ENCODE data around the gene PRUNE2.
"Not testable (repeated sequence)": the region's sequence is repeated elsewhere in the genome, so short reads cannot be mapped to it uniquely, and the experiment has no call there.

Gene PRUNE2

GRCh38 chr9:76866689-76867088, 39.2 kb downstream of the PRUNE2 start:
- Histone ChIP-seq H3K4me1 (ENCODE audit: control insufficient read depth in 1 of 2, insufficient read depth in 2 of 2, low read length in 2 of 2) (no peaks in the 10 kb centered on the region), H3K27ac (ENCODE audit: low read length) (peak overlapping the region; percentile 78), H3K4me3 (ENCODE audit: low read depth in 1 of 2, low read length in 2 of 2) (no peak overlapping the region), H3K36me3 (ENCODE audit: control insufficient read depth in 1 of 2, insufficient read depth in 2 of 2, low read length in 2 of 2) (no peaks in the 10 kb centered on the region), H3K9me3 (ENCODE audit: control insufficient read depth in 1 of 2, low read length in 2 of 2) (no peaks in the 10 kb centered on the region), H3K27me3 (ENCODE audit: low read depth, low read length) (no peaks in the 10 kb centered on the region)

DNA sequence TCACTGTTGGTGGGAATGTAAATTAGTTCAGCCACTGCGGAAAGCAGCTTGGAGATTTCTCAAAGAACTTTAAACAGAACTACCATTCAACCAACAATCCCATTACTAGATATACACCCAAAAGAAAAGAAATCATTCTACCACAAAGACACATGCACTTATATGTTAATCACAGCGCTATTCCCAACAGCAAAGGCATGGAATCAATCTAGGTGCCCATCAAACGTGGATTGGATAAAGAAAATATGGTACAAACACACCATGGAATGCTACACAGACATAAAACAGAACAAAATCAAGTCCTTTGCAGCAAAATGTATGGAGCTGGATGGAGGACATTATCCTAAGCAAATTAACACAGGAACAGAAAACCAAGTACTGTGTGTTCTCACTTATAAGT, 42.1 kb downstream of the PRUNE2 start:
- Histone ChIP-seq H3K27ac (ENCODE audit: low read length) (no peak overlapping the region), H3K27me3 (ENCODE audit: low read depth, low read length) (no peaks in the 10 kb centered on the region), H3K36me3 (ENCODE audit: control insufficient read depth in 1 of 2, insufficient read depth in 2 of 2, low read length in 2 of 2) (no peaks in the 10 kb centered on the region), H3K9me3 (ENCODE audit: control insufficient read depth in 1 of 2, low read length in 2 of 2) (no peaks in the 10 kb centered on the region), H3K4me3 (ENCODE audit: low read depth in 1 of 2, low read length in 2 of 2) (no peak overlapping the region), H3K4me1 (ENCODE audit: control insufficient read depth in 1 of 2, insufficient read depth in 2 of 2, low read length in 2 of 2) (no peaks in the 10 kb centered on the region)

GRCh38 chr9:76859860-76860259, 46.1 kb downstream of the PRUNE2 start:
- Histone ChIP-seq H3K27me3 (ENCODE audit: low read depth, low read length) (no peaks in the 10 kb centered on the region), H3K27ac (ENCODE audit: low read length) (no peak overlapping the region), H3K36me3 (ENCODE audit: control insufficient read depth in 1 of 2, insufficient read depth in 2 of 2, low read length in 2 of 2) (no peaks in the 10 kb centered on the region), H3K9me3 (ENCODE audit: control insufficient read depth in 1 of 2, low read length in 2 of 2) (no peaks in the 10 kb centered on the region), H3K4me3 (ENCODE audit: low read depth in 1 of 2, low read length in 2 of 2) (no peak overlapping the region), H3K4me1 (ENCODE audit: control insufficient read depth in 1 of 2, insufficient read depth in 2 of 2, low read length in 2 of 2) (no peaks in the 10 kb centered on the region)

GRCh38 chr9:76858248-76858647, 47.7 kb downstream of the PRUNE2 start:
- H3K36me3 ChIP-seq (ENCODE audit: control insufficient read depth in 1 of 2, insufficient read depth in 2 of 2, low read length in 2 of 2); H3K4me1 ChIP-seq (ENCODE audit: control insufficient read depth in 1 of 2, insufficient read depth in 2 of 2, low read length in 2 of 2); H3K27ac ChIP-seq (ENCODE audit: low read length); H3K27me3 ChIP-seq (ENCODE audit: low read depth, low read length); H3K9me3 ChIP-seq (ENCODE audit: control insufficient read depth in 1 of 2, low read length in 2 of 2); H3K4me3 ChIP-seq (ENCODE audit: low read depth in 1 of 2, low read length in 2 of 2): not testable (repeated sequence)

- Histone ChIP-seq H3K4me1 (ENCODE audit: control insufficient read depth in 1 of 2, insufficient read depth in 2 of 2, low read length in 2 of 2) (no peaks in the 10 kb centered on the region), H3K4me3 (ENCODE audit: low read depth in 1 of 2, low read length in 2 of 2) (no peak overlapping the region), H3K27ac (ENCODE audit: low read length) (no peak overlapping the region), H3K36me3 (ENCODE audit: control insufficient read depth in 1 of 2, insufficient read depth in 2 of 2, low read length in 2 of 2) (no peaks in the 10 kb centered on the region), H3K9me3 (ENCODE audit: control insufficient read depth in 1 of 2, low read length in 2 of 2) (no peaks in the 10 kb centered on the region), H3K27me3 (ENCODE audit: low read depth, low read length) (no peaks in the 10 kb centered on the region)
Measured at GRCh38 chr9:76856016-76856415, 49.9 kb downstream of the PRUNE2 start.

DNA sequence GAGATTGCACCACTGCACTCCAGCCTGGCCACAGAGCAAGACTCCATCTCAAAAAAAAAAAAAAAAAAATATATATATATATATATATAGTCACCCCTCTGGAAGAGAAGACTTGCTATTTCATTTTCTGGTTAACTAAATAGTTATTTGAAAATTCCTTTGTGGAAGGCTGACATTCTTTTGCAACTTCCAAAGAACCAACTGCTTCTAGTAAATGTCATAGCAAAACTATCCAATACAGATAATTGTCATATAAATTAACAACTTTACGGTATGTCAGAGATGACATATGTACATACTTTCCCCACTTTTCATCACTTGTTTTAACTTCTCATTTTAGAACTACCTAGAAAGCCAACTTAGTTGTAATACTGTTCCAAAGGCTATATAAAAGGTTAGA, 50.9 kb downstream of the PRUNE2 start:
- H3K4me1 ChIP-seq (ENCODE audit: control insufficient read depth in 1 of 2, insufficient read depth in 2 of 2, low read length in 2 of 2), result no peaks in the 10 kb centered on the region
- H3K27me3 ChIP-seq (ENCODE audit: low read depth, low read length), result no peaks in the 10 kb centered on the region
- H3K27ac ChIP-seq (ENCODE audit: low read length), result no peak overlapping the region
- H3K36me3 ChIP-seq (ENCODE audit: control insufficient read depth in 1 of 2, insufficient read depth in 2 of 2, low read length in 2 of 2), result peaks cover 0 to under 1% of the 10 kb centered on the region in 2 donors
- H3K4me3 ChIP-seq (ENCODE audit: low read depth in 1 of 2, low read length in 2 of 2), result no peak overlapping the region
- no peaks in the 10 kb centered on the region for H3K9me3 ChIP-seq (ENCODE audit: control insufficient read depth in 1 of 2, low read length in 2 of 2)

GRCh38 chr9:76852026-76852425, 53.9 kb downstream of the PRUNE2 start:
- no peaks in the 10 kb centered on the region for H3K4me1 ChIP-seq (ENCODE audit: control insufficient read depth in 1 of 2, insufficient read depth in 2 of 2, low read length in 2 of 2)
- H3K27ac ChIP-seq (ENCODE audit: low read length), result no peak overlapping the region
- H3K27me3 ChIP-seq (ENCODE audit: low read depth, low read length), result no peaks in the 10 kb centered on the region
- no peak overlapping the region for H3K4me3 ChIP-seq (ENCODE audit: low read depth in 1 of 2, low read length in 2 of 2)
- H3K9me3 ChIP-seq (ENCODE audit: control insufficient read depth in 1 of 2, low read length in 2 of 2), result no peaks in the 10 kb centered on the region
- peaks cover 0 to 12% of the 10 kb centered on the region in 2 donors for H3K36me3 ChIP-seq (ENCODE audit: control insufficient read depth in 1 of 2, insufficient read depth in 2 of 2, low read length in 2 of 2)

DNA sequence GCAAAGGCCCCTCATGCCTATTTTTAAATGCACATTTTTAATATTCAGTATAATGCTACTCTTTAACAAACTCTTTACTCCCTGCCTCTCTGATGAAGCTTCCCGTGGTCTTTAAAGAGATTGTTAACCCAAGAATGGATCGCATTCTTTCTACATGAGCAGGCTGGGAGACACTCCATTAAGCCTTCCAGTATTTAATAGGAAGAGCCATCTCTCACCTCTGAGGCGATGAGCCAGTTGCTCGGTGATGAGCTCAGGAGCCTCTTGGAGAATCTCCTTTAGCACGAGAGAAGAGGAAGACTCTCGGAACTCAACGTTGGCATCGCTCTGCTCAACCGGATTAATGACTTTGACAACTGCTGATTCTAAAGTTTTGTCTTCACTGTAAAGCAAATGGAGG, 59.6 kb downstream of the PRUNE2 start:
- H3K36me3 ChIP-seq (ENCODE audit: control insufficient read depth in 1 of 2, insufficient read depth in 2 of 2, low read length in 2 of 2), result peaks cover 0 to 12% of the 10 kb centered on the region in 2 donors
- no peaks in the 10 kb centered on the region for H3K27me3 ChIP-seq (ENCODE audit: low read depth, low read length)
- no peaks in the 10 kb centered on the region for H3K4me1 ChIP-seq (ENCODE audit: control insufficient read depth in 1 of 2, insufficient read depth in 2 of 2, low read length in 2 of 2)
- H3K9me3 ChIP-seq (ENCODE audit: control insufficient read depth in 1 of 2, low read length in 2 of 2), result no peaks in the 10 kb centered on the region
- peak overlapping the region; percentile 55 for H3K27ac ChIP-seq (ENCODE audit: low read length)
- H3K4me3 ChIP-seq (ENCODE audit: low read depth in 1 of 2, low read length in 2 of 2), result no peak overlapping the region

- Histone ChIP-seq H3K36me3 (ENCODE audit: control insufficient read depth in 1 of 2, insufficient read depth in 2 of 2, low read length in 2 of 2) (peaks cover 0 to 12% of the 10 kb centered on the region in 2 donors), H3K4me1 (ENCODE audit: control insufficient read depth in 1 of 2, insufficient read depth in 2 of 2, low read length in 2 of 2) (no peaks in the 10 kb centered on the region), H3K27ac (ENCODE audit: low read length) (peak overlapping the region; percentile 55), H3K27me3 (ENCODE audit: low read depth, low read length) (no peaks in the 10 kb centered on the region), H3K4me3 (ENCODE audit: low read depth in 1 of 2, low read length in 2 of 2) (no peak overlapping the region), H3K9me3 (ENCODE audit: control insufficient read depth in 1 of 2, low read length in 2 of 2) (no peaks in the 10 kb centered on the region)
Measured at GRCh38 chr9:76845254-76845653, 60.7 kb downstream of the PRUNE2 start.

DNA sequence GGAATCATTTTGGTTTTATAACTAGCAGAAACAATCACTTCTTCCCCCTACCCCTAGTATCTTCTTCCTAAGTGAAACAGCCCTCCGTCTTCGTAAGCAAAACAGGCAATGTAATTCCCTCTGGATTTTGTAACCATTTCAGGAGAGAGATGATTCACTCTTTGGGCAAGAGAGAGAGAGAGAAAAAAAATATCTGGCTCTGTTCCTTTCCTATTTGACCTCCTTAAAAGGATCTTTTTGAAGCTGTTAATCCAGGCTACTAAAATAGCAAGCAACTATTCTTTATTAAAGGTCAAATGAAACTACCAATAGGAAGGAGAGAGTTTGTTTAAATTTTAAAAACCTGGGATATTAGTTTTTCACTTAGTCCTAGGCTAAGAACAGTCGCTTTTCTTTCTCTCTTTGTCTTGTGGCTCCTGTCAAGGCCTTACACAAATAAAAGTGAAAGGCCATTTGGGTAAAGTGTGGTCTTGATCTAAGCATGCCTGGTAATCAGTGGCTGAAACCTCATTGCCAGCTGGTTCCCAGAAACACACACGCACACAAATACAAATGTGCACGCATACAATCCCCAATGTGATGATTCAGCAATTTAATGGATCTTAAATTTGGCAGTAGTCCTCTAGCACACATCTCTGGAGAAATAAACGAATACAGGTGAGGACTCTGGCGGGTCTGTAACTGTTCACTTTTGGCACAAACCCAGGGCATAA, 70.2 kb downstream of the PRUNE2 start:
- Histone ChIP-seq H3K4me1 (ENCODE audit: control insufficient read depth in 1 of 2, insufficient read depth in 2 of 2, low read length in 2 of 2) (no peaks in the 10 kb centered on the region), H3K27ac (ENCODE audit: low read length) (peak overlapping the region; percentile 94), H3K27me3 (ENCODE audit: low read depth, low read length) (no peaks in the 10 kb centered on the region), H3K36me3 (ENCODE audit: control insufficient read depth in 1 of 2, insufficient read depth in 2 of 2, low read length in 2 of 2) (peaks cover 0 to 5% of the 10 kb centered on the region in 2 donors), H3K9me3 (ENCODE audit: control insufficient read depth in 1 of 2, low read length in 2 of 2) (no peaks in the 10 kb centered on the region), H3K4me3 (ENCODE audit: low read depth in 1 of 2, low read length in 2 of 2) (peak overlapping the region in 1 of 2 donors; percentile 22)

DNA sequence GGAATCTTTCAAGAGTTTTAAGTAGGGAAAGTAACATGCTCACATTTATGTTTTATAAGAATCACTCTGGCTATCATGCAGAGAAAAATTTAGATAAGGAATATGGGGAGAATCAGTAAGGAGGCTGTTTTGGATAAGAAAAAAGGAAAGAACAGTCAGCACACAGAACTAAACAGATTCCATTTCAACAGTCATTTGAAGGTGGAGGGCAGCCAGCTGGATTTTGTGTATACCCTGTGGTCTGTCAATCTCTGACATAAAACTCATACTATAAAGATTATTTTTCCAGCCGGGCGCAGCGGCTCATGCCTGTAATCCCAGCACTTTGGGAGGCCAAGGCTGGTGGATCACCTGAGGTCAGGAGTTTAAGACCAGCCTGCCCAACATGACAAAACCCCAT, 77.5 kb downstream of the PRUNE2 start:
- Histone ChIP-seq H3K27me3 (ENCODE audit: low read depth, low read length) (no peaks in the 10 kb centered on the region), H3K36me3 (ENCODE audit: control insufficient read depth in 1 of 2, insufficient read depth in 2 of 2, low read length in 2 of 2) (no peaks in the 10 kb centered on the region), H3K27ac (ENCODE audit: low read length) (no peak overlapping the region), H3K4me1 (ENCODE audit: control insufficient read depth in 1 of 2, insufficient read depth in 2 of 2, low read length in 2 of 2) (peaks cover 0 to 3% of the 10 kb centered on the region in 2 donors), H3K9me3 (ENCODE audit: control insufficient read depth in 1 of 2, low read length in 2 of 2) (no peaks in the 10 kb centered on the region), H3K4me3 (ENCODE audit: low read depth in 1 of 2, low read length in 2 of 2) (no peak overlapping the region)
